Hematopoietic multipotent progenitor cell treated with erythropoietin and hydrocortisone succinate and interleukin-3 and kit ligand, for 6 days (in vitro differentiated cells): Measurements from ENCODE around the gene DNAAF3.

ENCODE experiments used
- DNase-seq: peaks from one replicate; pipeline ENCODE4 v3.0.0-alpha.2; 2015

The DNAAF3 gene

DNA sequence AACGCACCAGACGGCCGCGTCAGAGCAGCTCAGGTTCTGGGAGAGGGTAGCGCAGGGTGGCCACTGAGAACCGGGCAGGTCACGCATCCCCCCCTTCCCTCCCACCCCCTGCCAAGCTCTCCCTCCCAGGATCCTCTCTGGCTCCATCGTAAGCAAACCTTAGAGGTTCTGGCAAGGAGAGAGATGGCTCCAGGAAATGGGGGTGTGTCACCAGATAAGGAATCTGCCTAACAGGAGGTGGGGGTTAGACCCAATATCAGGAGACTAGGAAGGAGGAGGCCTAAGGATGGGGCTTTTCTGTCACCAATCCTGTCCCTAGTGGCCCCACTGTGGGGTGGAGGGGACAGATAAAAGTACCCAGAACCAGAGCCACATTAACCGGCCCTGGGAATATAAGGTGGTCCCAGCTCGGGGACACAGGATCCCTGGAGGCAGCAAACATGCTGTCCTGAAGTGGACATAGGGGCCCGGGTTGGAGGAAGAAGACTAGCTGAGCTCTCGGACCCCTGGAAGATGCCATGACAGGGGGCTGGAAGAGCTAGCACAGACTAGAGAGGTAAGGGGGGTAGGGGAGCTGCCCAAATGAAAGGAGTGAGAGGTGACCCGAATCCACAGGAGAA lies 50.9 kb downstream of the DNAAF3 start:
- peak; percentile 70 for DNase-seq

DNA sequence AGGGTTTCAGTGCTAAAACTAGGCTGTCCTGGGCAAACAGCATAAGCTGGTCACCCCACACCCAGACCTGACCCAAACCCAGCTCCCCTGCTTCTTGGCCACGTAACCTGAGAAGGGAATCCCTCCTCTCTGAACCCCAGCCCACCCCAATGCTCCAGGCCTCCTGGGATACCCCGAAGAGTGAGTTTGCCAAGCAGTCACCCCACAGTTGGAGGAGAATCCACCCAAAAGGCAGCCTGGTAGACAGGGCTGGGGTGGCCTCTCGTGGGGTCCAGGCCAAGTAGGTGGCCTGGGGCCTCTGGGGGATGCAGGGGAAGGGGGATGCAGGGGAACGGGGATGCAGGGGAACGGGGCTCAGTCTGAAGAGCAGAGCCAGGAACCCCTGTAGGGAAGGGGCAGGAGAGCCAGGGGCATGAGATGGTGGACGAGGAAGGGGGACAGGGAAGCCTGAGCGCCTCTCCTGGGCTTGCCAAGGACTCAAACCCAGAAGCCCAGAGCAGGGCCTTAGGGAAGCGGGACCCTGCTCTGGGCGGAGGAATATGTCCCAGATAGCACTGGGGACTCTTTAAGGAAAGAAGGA lies 51.8 kb downstream of the DNAAF3 start:
- no peak for DNase-seq

GRCh38 chr19:55113570-55114039 lies 52.8 kb downstream of the DNAAF3 start:
- no peak for DNase-seq

DNA sequence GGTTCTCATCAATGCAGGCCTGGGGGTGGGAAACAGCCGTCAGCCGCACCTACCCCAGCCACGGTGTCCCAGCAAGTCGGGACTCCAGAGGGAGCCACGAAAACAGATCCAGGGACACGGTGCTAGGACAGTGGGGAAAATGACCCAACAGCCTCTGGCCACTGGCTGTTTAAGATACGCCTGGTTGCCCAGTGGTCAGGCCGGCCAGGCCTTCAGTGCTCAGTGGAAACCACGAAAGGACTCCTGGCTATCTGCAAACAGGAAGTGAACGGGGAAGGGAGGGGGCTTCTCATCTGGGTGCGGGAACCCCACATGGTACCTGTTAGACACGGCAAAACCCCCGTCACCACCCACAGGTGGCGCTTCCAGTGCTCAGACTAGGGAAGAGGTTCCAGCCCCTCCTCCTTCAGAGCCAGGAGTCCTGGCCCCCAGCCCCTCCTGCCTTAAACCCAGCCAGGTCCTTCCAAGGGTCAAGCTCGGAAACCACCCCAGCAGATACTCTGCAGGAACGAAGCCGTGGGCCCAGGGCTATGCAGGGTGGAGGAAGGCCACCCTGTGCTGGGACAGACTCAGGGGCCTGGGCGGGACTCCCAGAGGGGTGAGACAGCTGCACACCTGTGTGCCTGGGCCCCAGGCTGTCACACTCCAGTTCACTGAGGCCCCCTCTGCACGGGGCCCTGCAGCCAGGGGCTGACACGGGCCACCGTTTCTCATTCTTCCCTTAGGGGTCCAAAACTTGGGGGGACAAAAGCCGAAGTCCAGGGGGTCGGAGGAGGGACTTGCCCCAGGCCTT lies 53.4 kb downstream of the DNAAF3 start:
- DNase-seq, result no peak

GRCh38 chr19:55112246-55112776 lies 54.1 kb downstream of the DNAAF3 start:
- DNase-seq, result no peak

GRCh38 chr19:55111238-55111831 lies 55.1 kb downstream of the DNAAF3 start:
- no peak for DNase-seq

GRCh38 chr19:55109527-55110291 lies 56.7 kb downstream of the DNAAF3 start:
- DNase-seq, result no peak
